ENCODE data around the gene SNF8. TPM values are rescaled to one million over a fixed set of nuclear protein-coding genes. Genes with fewer than 3 reads are reported as not detected.

SNF8 gene
- total RNA-seq, 1 experiment from 2014 or later: 371 TPM

DNA sequence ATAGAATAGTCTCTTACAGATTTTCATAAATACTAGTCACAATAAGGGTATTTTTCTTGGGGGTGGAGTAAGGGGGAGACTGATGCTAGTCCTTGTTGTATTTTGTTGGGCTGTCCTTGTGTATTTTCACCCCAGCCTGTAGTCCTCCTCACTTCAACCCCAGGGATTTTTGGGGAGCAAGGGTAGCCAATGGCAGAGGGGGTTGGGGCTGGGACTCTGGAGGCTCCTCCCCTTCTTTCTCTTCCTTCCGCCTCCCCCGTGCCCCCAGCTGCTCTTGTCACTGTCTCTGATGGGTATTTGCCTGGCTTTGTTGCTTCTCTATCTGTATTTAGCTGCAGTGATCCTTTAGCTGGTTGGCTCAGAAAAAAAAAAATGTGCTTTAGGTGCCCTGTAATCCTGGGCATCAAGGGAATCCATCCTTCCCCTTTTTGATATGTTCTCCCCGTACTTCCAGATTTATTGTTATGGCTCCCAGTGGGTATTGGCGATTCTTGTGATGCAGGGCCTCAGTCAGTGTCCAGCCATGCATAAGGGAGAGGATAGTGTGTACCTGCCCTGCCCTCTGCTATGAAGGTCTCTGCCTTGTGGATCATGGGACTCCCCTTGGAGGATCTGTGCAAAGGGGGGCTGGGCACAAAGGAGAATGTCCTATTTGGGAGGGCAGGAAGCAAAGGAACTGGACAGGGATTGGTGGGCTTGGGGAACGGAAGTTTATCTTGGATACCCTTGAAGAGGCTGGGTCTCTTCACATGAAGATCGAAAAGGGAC lies 16.5 kb downstream of the SNF8 start:
- BruUV-seq (replicated peaks): TSS peak; percentile 29
- Histone ChIP-seq H3K27me3 (ENCODE audit: control insufficient read depth, insufficient read depth, low read length) (no peaks in the 10 kb centered on the region), H3K4me1 (ENCODE audit: control insufficient read depth, insufficient read depth, low read length) (peaks cover 9% of the 10 kb centered on the region), H3K36me3 (ENCODE audit: control insufficient read depth, insufficient read depth, low read length) (peaks cover 57% of the 10 kb centered on the region), H3K27ac (ENCODE audit: low read length) (no peak overlapping the region), H3K4me3 (ENCODE audit: low read depth in 2 of 2, low read length in 2 of 2) (no peak overlapping the region), H3K9me3 (ENCODE audit: control insufficient read depth, insufficient read depth, low read depth, low read length) (no peaks in the 10 kb centered on the region)
- intact Hi-C loops (cut with micrococcal nuclease; ENCODE audit: unreplicated experiment): no loop called here
- ATAC-seq (no peak), DNase-seq (ENCODE audit: low read depth, low spot score) (no peak)
- ChIA-PET POLR2A (interaction anchor here (0.5 kb wide), 1 partner anchor 61 kb away, joined by 5 read pairs; no protein-coding TSS in a partner anchor), CTCF (interaction anchor here (1.0 kb wide), 1 partner anchor 104 kb away, joined by 3 read pairs; no protein-coding TSS in a partner anchor)
- TF ChIP-seq TCF7L2 (IDR thresholded peaks at IDR 0.05; ENCODE audit: low read depth, low read length) (no peak), POLR2AphosphoS5 (IDR thresholded peaks at IDR 0.05; ENCODE audit: low read depth, low read length) (peak; percentile 16; the same call in 1 of the 2 replicates)
- in situ Hi-C loops (cut with HindIII; ENCODE audit: low pct_unique_long_range_greater_than_20kb, low sequenced_read_pairs): no loop called here

- ATAC-seq: no peak
- DNase-seq (ENCODE audit: low read depth, low spot score): no peak
- TF ChIP-seq, protein P1, sequence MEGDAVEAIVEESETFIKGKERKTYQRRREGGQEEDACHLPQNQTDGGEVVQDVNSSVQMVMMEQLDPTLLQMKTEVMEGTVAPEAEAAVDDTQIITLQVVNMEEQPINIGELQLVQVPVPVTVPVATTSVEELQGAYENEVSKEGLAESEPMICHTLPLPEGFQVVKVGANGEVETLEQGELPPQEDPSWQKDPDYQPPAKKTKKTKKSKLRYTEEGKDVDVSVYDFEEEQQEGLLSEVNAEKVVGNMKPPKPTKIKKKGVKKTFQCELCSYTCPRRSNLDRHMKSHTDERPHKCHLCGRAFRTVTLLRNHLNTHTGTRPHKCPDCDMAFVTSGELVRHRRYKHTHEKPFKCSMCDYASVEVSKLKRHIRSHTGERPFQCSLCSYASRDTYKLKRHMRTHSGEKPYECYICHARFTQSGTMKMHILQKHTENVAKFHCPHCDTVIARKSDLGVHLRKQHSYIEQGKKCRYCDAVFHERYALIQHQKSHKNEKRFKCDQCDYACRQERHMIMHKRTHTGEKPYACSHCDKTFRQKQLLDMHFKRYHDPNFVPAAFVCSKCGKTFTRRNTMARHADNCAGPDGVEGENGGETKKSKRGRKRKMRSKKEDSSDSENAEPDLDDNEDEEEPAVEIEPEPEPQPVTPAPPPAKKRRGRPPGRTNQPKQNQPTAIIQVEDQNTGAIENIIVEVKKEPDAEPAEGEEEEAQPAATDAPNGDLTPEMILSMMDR (IDR thresholded peaks at IDR 0.05): no peak
- TF ChIP-seq SIN3A (IDR thresholded peaks at IDR 0.05; ENCODE audit: borderline replicate concordance, insufficient read depth, low read depth, low read length) (no peak), TCF7L2 (IDR thresholded peaks at IDR 0.05; ENCODE audit: low read depth, low read length) (no peak), REST (IDR thresholded peaks at IDR 0.05; ENCODE audit: insufficient read depth in 1 of 2, low read depth in 2 of 2, low read length in 1 of 2) (no peak), POLR2AphosphoS5 (IDR thresholded peaks at IDR 0.05; ENCODE audit: low read depth, low read length) (no peak)
- H3K9me3 ChIP-seq (ENCODE audit: control insufficient read depth, insufficient read depth, low read depth, low read length): no peaks in the 10 kb centered on the region
- intact Hi-C loops (cut with micrococcal nuclease; ENCODE audit: unreplicated experiment): no loop called here
- ChIA-PET CTCF (no interaction called here), POLR2A (no interaction called here)
- BruUV-seq (replicated peaks): TSS peak; percentile 18
- H3K27me3 ChIP-seq (ENCODE audit: control insufficient read depth, insufficient read depth, low read length): no peaks in the 10 kb centered on the region
- H3K27ac ChIP-seq (ENCODE audit: low read length): no peak overlapping the region
- H3K4me3 ChIP-seq (ENCODE audit: low read depth in 2 of 2, low read length in 2 of 2): no peak overlapping the region
- in situ Hi-C loops (cut with HindIII; ENCODE audit: low pct_unique_long_range_greater_than_20kb, low sequenced_read_pairs): no loop called here
- peaks cover 50% of the 10 kb centered on the region for H3K36me3 ChIP-seq (ENCODE audit: control insufficient read depth, insufficient read depth, low read length)
- peaks cover 9% of the 10 kb centered on the region for H3K4me1 ChIP-seq (ENCODE audit: control insufficient read depth, insufficient read depth, low read length)
These were observed 18.7 kb downstream of the SNF8 start for GRCh38 chr17:48925991-48926342.
